UCSD-AML1 (cell line): Measurements from ENCODE around the gene ZBTB32.

Experiments
- DNase-seq: peaks from one replicate; lab custom pipeline; 2025; ENCODE audit not compliant: unreplicated experiment; lab: John Stamatoyannopoulos, UW

Gene ZBTB32

GRCh38 chr19:35736913-35737886, 32.8 kb downstream of the ZBTB32 start:
- DNase-seq, result no peak

- no peak for DNase-seq
Observed at GRCh38 chr19:35738021-35738886, 33.9 kb downstream of the ZBTB32 start.

GRCh38 chr19:35738887-35739229, 34.5 kb downstream of the ZBTB32 start:
- DNase-seq, result no peak

GRCh38 chr19:35739275-35740107, 35.1 kb downstream of the ZBTB32 start:
- no peak for DNase-seq

- no peak for DNase-seq
Observed at GRCh38 chr19:35740108-35740422, 35.7 kb downstream of the ZBTB32 start.

- peak; percentile 96 for DNase-seq
Observed at GRCh38 chr19:35740423-35741202, 36.3 kb downstream of the ZBTB32 start.

GRCh38 chr19:35741203-35741515, 36.8 kb downstream of the ZBTB32 start:
- DNase-seq, result no peak

- peak; percentile 48 for DNase-seq
Observed at GRCh38 chr19:35742121-35742724, 37.9 kb downstream of the ZBTB32 start, which contains the start of gene IGFLR1. Gene IGFLR1 (minus strand): TSS chr19:35742452. CDS start chr19:35741180, 1,272 bp downstream.

GRCh38 chr19:35743640-35744429, 39.5 kb downstream of the ZBTB32 start:
- DNase-seq, result no peak

GRCh38 chr19:35744430-35745327, 40.3 kb downstream of the ZBTB32 start:
- DNase-seq, result peak; percentile 93

GRCh38 chr19:35745328-35746086, 41.1 kb downstream of the ZBTB32 start, which contains the start of the genes PSENEN and U2AF1L4:
Gene PSENEN (plus strand): TSS chr19:35745651. CDS start chr19:35745931, 280 bp downstream.
Gene U2AF1L4 (minus strand): TSS chr19:35745418. CDS start chr19:35745391, 27 bp downstream.
- DNase-seq, result peak; percentile 99

GRCh38 chr19:35746087-35746462, 41.7 kb downstream of the ZBTB32 start:
- DNase-seq, result no peak

GRCh38 chr19:35746531-35746930, 42.2 kb downstream of the ZBTB32 start:
- DNase-seq, result no peak

- peak; percentile 98 for DNase-seq
Observed at GRCh38 chr19:35748106-35749020, 44.0 kb downstream of the ZBTB32 start, which contains the start of gene LIN37. Gene LIN37 (plus strand): TSS chr19:35748576. CDS start chr19:35748725, 149 bp downstream.

GRCh38 chr19:35750167-35750566, 45.8 kb downstream of the ZBTB32 start:
- no peak for DNase-seq
